GM12878 (cell line): ENCODE data around the gene BCL2. TPM values are rescaled to one million over a fixed set of nuclear protein-coding genes. Genes with fewer than 3 reads are reported as not detected.

Experiments
- ATAC-seq: fragments of 200-7000 bp; cut with Tn5 transposase; 3 replicates; pipeline ENCODE4 v1.9.1; 2020; ENCODE audit warnings: mild to moderate bottlenecking, moderate library complexity
- BruUV-seq: library from RNA; stranded (reverse); fragments of 400-500 nt; replicated peaks from 2 replicates; lab custom pipeline; 2021; lab: Mats Ljungman, UMichigan
- CTCF ChIA-PET: fragments of 300-600 bp; sonication (Branson Sonifier 250); formaldehyde crosslinking; extraction: SDS; loops from one replicate; lab custom pipeline; 2021; ENCODE audit warnings: inconsistent platforms; lab: Yijun Ruan, JAX
- POLR2A ChIA-PET: fragments of 350-600 bp; formaldehyde crosslinking; extraction: SDS; loops from one replicate; lab custom pipeline; 2021; ENCODE audit warnings: inconsistent platforms; lab: Charles Lee
- RAD21 ChIA-PET: fragments of 300-600 bp; sonication (Branson Sonifier 250); formaldehyde crosslinking; loops from one replicate; lab custom pipeline; 2023; ENCODE audit warnings: antibody characterized with exemption; ENCODE audit not compliant: unreplicated experiment; lab: Charles Lee
- SMC1A ChIA-PET: fragments of 300-600 bp; sonication (Branson Sonifier 250); formaldehyde crosslinking; loops from one replicate; lab custom pipeline; 2023; ENCODE audit not compliant: unreplicated experiment, uncharacterized antibody; lab: Charles Lee
- DNase-seq: peaks from one replicate; pipeline ENCODE4 v3.0.0-alpha.2; 2011; ENCODE audit warnings: low read depth, low spot score
- FAIRE-seq: peaks from 3 replicates; lab custom pipeline; 2011; peaks lifted over from hg19 to GRCh38; lab: Jason Lieb, UNC
- H2AFZ ChIP-seq: 2 replicates; pipeline ENCODE4 v1.6.0; 2011; ENCODE audit warnings: low read depth, low read length, control low read depth; ENCODE audit not compliant: control insufficient read depth
- H3K27ac ChIP-seq: 2 replicates; pipeline ENCODE4 v1.5.1; 2011; ENCODE audit warnings: control low read depth; ENCODE audit not compliant: control insufficient read depth, insufficient read depth
- H3K27me3 ChIP-seq, 2 experiments: replicated peaks in 1 of 2; 2 replicates each; pipeline versions ENCODE4 v1.6.0 to v1.6.1; 2011; ENCODE audit warnings: low read length in 1 of 2; ENCODE audit not compliant: control insufficient read depth in 2 of 2, insufficient read depth in 2 of 2
- H3K36me3 ChIP-seq, 2 experiments: 2 replicates each; pipeline ENCODE4 v1.5.1; 2011; ENCODE audit warnings: low read length in 1 of 2; ENCODE audit not compliant: control insufficient read depth in 2 of 2, insufficient read depth in 2 of 2
- H3K4me1 ChIP-seq: 2 replicates; pipeline ENCODE4 v1.6.1; 2011; ENCODE audit warnings: mild to moderate bottlenecking, low read length, moderate library complexity, mixed read lengths; ENCODE audit not compliant: control insufficient read depth, insufficient read depth
- H3K4me2 ChIP-seq: 2 replicates; pipeline ENCODE4 v1.6.0; 2011; ENCODE audit warnings: control low read depth; ENCODE audit not compliant: control insufficient read depth, insufficient read depth
- H3K4me3 ChIP-seq: fragments of 200-600 bp; sonication (generic); 2 replicates; pipeline ENCODE4 v1.5.1; 2016
- H3K79me2 ChIP-seq: 2 replicates; pipeline ENCODE4 v1.6.0; 2011; ENCODE audit warnings: low read length; ENCODE audit not compliant: control insufficient read depth, insufficient read depth
- H3K9ac ChIP-seq: 2 replicates; pipeline ENCODE4 v1.8.0; 2011; ENCODE audit warnings: low read length, control low read depth, mixed read lengths; ENCODE audit not compliant: control insufficient read depth, insufficient read depth
- H3K9me3 ChIP-seq: replicated peaks from 3 replicates; pipeline ENCODE4 v1.5.1; 2011; ENCODE audit warnings: mild to moderate bottlenecking, low read length; ENCODE audit not compliant: control insufficient read depth, insufficient read depth
- H4K20me1 ChIP-seq: 2 replicates; pipeline ENCODE4 v1.6.0; 2011; ENCODE audit not compliant: control insufficient read depth, insufficient read depth
- ATF7 ChIP-seq: fragments of 450-650 bp; IDR thresholded peaks from 2 replicates; pipeline ENCODE4 v1.6.1; 2016; ENCODE audit warnings: low read depth, mild to moderate bottlenecking
- CHD4 ChIP-seq: fragments of 200-600 bp; sonication (generic); IDR thresholded peaks from 2 replicates; pipeline ENCODE4 v1.6.1; 2016; ENCODE audit warnings: mild to moderate bottlenecking
- KDM1A ChIP-seq: fragments of 200-600 bp; sonication (generic); IDR thresholded peaks from 2 replicates; pipeline ENCODE4 v1.6.1; 2016; ENCODE audit warnings: borderline replicate concordance
- MEF2A ChIP-seq: IDR thresholded peaks from 2 replicates; pipeline ENCODE4 v1.6.1; 2011; ENCODE audit warnings: low read depth, mild to moderate bottlenecking, low read length, moderate library complexity; ENCODE audit not compliant: insufficient read depth
- MEF2B ChIP-seq: fragments of 450-650 bp; IDR thresholded peaks from 2 replicates; pipeline ENCODE4 v1.6.1; 2018; ENCODE audit warnings: mild to moderate bottlenecking, moderate library complexity; ENCODE audit not compliant: partially characterized antibody, poor library complexity, severe bottlenecking
- NFYA ChIP-seq: IDR thresholded peaks from 2 replicates; pipeline ENCODE4 v1.6.1; 2011; ENCODE audit warnings: low read depth, mild to moderate bottlenecking, low read length, improper control_type of control experiment, borderline replicate concordance
- NRF1 ChIP-seq: conservative IDR thresholded peaks from 2 replicates; pipeline ENCODE4 v1.6.1; 2011; ENCODE audit warnings: mild to moderate bottlenecking, low read depth, low read length, improper control_type of control experiment
- RAD21 ChIP-seq: IDR thresholded peaks from 2 replicates; pipeline ENCODE4 v1.6.1; 2011; ENCODE audit warnings: mild to moderate bottlenecking, low read depth, low read length, moderate library complexity; ENCODE audit not compliant: insufficient read depth
- STAT1 ChIP-seq: fragments of 450-650 bp; conservative IDR thresholded peaks from 2 replicates; pipeline ENCODE4 v1.6.1; 2014; ENCODE audit warnings: antibody characterized with exemption, mild to moderate bottlenecking
- WGBS: methylation state at CpG from one replicate; pipeline ENCODE4 v1.1.6; 2016; ENCODE audit warnings: low lambda C conversion rate; ENCODE audit not compliant: insufficient replicate concordance, insufficient coverage; ENCODE audit errors: missing lambda C conversion rate; 5-methylcytosine and 5-hydroxymethylcytosine counted together
- in situ Hi-C: fragments of 300-500 bp; cut with MboI; formaldehyde crosslinking; loops from 9 replicates; pipeline ENCODE4 v1.14.3; 2018; ENCODE audit warnings: mixed read lengths
- intact Hi-C: fragments of 100-400 bp; cut with micrococcal nuclease; formaldehyde crosslinking; loops from one replicate; pipeline ENCODE4 v1.14.2; 2022; ENCODE audit not compliant: unreplicated experiment
- polyA plus RNA-seq, 11 experiments: library from polyadenylated mRNA; depleted of rRNA in 4 of 11; unstranded in 6 of 11; stranded (reverse) in 5 of 11; fragments of >200 nt; fragmentation: Nextera tagmentation in 4 of 11; fragmentation: Illumina TruSeq in 1 of 11; extraction: Ambion mirVana in 4 of 11; extraction: Trizol in 1 of 11; gene quantifications; 1 replicate in 1 of 11; 2 replicates in 10 of 11; pipeline versions ENCODE4 v1.2.1 to v1.2.3, GENCODE V29; 2011 to 2016; ENCODE audit warnings: inconsistent platforms in 2 of 11, missing spikeins in 2 of 11, low read depth in 1 of 11
- total RNA-seq, 4 experiments: library from RNA; depleted of rRNA in 3 of 4; stranded (reverse); fragments of >200 nt in 3 of 4; fragmentation: Illumina TruSeq in 1 of 4; extraction: Trizol in 1 of 4; gene quantifications; 2 replicates each; pipeline versions ENCODE4 v1.2.1 to v1.2.3, GENCODE V29; 2013 to 2021
- TF ChIP-seq, protein P1 (sequence below): fragments of 450-650 bp; formaldehyde crosslinking; IDR thresholded peaks from 2 replicates; pipeline ENCODE4 v1.4.0; 2022; ENCODE audit warnings: mild to moderate bottlenecking, moderate library complexity
- TF ChIP-seq, protein P2 (sequence below): fragments of 450-650 bp; IDR thresholded peaks from 2 replicates; pipeline ENCODE4 v1.6.1; 2017; ENCODE audit warnings: mild to moderate bottlenecking
- TF ChIP-seq, protein P3 (sequence below): fragments of 450-650 bp; IDR thresholded peaks from 2 replicates; pipeline ENCODE4 v1.6.1; 2018; ENCODE audit warnings: borderline replicate concordance, mild to moderate bottlenecking; ENCODE audit not compliant: partially characterized antibody
- TF ChIP-seq, protein P4 (sequence below): fragments of 450-650 bp; IDR thresholded peaks from 2 replicates; pipeline ENCODE4 v1.6.1; 2017; ENCODE audit warnings: low read depth, mild to moderate bottlenecking, moderate library complexity

BCL2 gene
- total and polyA plus RNA-seq, 10 of the 15 experiments (the other 5 are each of a cell fraction or from before 2014, with no cell fraction given), result 4.1 to 47.8 (median 19.3) TPM

DNA sequence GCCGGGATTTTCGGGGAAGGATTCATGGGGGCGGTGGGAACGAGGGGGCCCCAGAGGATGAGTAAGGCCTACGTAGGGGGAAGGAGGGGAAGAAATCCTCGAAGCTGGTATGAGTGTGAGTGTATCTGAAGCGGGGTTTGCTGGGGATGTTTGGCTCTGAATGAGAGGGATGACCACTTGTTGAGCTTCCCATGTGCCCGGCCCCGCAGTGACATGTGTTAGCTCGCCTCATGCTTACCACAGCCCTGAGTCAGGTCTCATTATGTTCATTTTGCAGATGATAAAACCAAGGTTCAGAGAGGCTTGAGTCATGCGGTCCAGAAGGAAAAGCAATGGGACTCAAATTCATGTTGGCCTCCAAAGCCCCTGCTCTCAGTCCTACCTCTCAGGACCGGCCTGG lies 214.7 kb downstream of the BCL2 start:
- peak overlapping the region; percentile 39 for H3K4me2 ChIP-seq
- ChIA-PET SMC1A (no interaction called here), CTCF (interaction anchor here (1.1 kb wide), 1 partner anchor 218 kb away, joined by 3 read pairs; no protein-coding TSS in a partner anchor), RAD21 (no interaction called here), POLR2A (no interaction called here)
- in situ Hi-C loops, result no loop called here
- peaks cover 36% of the 10 kb centered on the region for H3K4me1 ChIP-seq
- no peaks in the 10 kb centered on the region for H4K20me1 ChIP-seq
- no peaks in the 10 kb centered on the region for H3K36me3 ChIP-seq
- 98% methylated on average over 12 of the region's 12 CpGs for WGBS
- H3K79me2 ChIP-seq, result no peaks in the 10 kb centered on the region
- no TSS peak for BruUV-seq
- H3K27ac ChIP-seq, result peak overlapping the region; percentile 97
- no peaks in the 10 kb centered on the region for H3K27me3 ChIP-seq
- 0 out of 2 replicates have a peak overlapping the region, but pooled peaks have one; percentile 36 for H3K4me3 ChIP-seq
- H3K9me3 ChIP-seq, result peaks cover 2% of the 10 kb centered on the region; the same call in 1 of the 3 replicates
- H2AFZ ChIP-seq, result no peak overlapping the region
- intact Hi-C loops, result no loop called here
- no peak for TF ChIP-seq RAD21
- TF ChIP-seq MEF2B, result no peak
- no peak for TF ChIP-seq NFYA
- TF ChIP-seq, protein P1, sequence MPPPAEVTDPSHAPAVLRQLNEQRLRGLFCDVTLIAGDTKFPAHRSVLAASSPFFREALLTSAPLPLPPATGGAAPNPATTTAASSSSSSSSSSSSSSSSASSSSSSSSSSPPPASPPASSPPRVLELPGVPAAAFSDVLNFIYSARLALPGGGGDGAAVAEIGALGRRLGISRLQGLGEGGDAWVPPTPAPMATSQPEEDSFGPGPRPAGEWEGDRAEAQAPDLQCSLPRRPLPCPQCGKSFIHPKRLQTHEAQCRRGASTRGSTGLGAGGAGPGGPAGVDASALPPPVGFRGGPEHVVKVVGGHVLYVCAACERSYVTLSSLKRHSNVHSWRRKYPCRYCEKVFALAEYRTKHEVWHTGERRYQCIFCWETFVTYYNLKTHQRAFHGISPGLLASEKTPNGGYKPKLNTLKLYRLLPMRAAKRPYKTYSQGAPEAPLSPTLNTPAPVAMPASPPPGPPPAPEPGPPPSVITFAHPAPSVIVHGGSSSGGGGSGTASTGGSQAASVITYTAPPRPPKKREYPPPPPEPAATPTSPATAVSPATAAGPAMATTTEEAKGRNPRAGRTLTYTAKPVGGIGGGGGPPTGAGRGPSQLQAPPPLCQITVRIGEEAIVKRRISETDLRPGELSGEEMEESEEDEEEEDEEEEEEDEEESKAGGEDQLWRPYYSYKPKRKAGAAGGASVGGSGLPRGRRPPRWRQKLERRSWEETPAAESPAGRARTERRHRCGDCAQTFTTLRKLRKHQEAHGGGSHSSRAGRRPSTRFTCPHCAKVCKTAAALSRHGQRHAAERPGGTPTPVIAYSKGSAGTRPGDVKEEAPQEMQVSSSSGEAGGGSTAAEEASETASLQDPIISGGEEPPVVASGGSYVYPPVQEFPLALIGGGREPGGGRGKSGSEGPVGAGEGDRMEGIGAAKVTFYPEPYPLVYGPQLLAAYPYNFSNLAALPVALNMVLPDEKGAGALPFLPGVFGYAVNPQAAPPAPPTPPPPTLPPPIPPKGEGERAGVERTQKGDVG (CRISPR knock-in tag), result no peak
- TF ChIP-seq CHD4, result no peak
- TF ChIP-seq, protein P2, sequence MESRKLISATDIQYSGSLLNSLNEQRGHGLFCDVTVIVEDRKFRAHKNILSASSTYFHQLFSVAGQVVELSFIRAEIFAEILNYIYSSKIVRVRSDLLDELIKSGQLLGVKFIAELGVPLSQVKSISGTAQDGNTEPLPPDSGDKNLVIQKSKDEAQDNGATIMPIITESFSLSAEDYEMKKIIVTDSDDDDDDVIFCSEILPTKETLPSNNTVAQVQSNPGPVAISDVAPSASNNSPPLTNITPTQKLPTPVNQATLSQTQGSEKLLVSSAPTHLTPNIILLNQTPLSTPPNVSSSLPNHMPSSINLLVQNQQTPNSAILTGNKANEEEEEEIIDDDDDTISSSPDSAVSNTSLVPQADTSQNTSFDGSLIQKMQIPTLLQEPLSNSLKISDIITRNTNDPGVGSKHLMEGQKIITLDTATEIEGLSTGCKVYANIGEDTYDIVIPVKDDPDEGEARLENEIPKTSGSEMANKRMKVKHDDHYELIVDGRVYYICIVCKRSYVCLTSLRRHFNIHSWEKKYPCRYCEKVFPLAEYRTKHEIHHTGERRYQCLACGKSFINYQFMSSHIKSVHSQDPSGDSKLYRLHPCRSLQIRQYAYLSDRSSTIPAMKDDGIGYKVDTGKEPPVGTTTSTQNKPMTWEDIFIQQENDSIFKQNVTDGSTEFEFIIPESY, result no peak
- no peak for TF ChIP-seq ATF7
- TF ChIP-seq STAT1, result no peak
- TF ChIP-seq, protein P3, sequence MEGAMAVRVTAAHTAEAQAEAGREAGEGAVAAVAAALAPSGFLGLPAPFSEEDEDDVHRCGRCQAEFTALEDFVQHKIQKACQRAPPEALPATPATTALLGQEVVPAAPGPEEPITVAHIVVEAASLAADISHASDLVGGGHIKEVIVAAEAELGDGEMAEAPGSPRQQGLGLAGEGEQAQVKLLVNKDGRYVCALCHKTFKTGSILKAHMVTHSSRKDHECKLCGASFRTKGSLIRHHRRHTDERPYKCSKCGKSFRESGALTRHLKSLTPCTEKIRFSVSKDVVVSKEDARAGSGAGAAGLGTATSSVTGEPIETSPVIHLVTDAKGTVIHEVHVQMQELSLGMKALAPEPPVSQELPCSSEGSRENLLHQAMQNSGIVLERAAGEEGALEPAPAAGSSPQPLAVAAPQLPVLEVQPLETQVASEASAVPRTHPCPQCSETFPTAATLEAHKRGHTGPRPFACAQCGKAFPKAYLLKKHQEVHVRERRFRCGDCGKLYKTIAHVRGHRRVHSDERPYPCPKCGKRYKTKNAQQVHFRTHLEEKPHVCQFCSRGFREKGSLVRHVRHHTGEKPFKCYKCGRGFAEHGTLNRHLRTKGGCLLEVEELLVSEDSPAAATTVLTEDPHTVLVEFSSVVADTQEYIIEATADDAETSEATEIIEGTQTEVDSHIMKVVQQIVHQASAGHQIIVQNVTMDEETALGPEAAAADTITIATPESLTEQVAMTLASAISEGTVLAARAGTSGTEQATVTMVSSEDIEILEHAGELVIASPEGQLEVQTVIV, result no peak
- TF ChIP-seq, protein P4, sequence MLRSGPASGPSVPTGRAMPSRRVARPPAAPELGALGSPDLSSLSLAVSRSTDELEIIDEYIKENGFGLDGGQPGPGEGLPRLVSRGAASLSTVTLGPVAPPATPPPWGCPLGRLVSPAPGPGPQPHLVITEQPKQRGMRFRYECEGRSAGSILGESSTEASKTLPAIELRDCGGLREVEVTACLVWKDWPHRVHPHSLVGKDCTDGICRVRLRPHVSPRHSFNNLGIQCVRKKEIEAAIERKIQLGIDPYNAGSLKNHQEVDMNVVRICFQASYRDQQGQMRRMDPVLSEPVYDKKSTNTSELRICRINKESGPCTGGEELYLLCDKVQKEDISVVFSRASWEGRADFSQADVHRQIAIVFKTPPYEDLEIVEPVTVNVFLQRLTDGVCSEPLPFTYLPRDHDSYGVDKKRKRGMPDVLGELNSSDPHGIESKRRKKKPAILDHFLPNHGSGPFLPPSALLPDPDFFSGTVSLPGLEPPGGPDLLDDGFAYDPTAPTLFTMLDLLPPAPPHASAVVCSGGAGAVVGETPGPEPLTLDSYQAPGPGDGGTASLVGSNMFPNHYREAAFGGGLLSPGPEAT, result no peak
- TF ChIP-seq NRF1, result no peak
- no peak for TF ChIP-seq KDM1A
- no peak for TF ChIP-seq MEF2A
- TF ChIP-seq, all 136 proteins: peak for 0
- FAIRE-seq, result no peak
- no peak for ATAC-seq
- H3K9ac ChIP-seq, result no peak overlapping the region
- DNase-seq, result no peak
